Measurements from ENCODE around the gene ZNF41.

DNA sequence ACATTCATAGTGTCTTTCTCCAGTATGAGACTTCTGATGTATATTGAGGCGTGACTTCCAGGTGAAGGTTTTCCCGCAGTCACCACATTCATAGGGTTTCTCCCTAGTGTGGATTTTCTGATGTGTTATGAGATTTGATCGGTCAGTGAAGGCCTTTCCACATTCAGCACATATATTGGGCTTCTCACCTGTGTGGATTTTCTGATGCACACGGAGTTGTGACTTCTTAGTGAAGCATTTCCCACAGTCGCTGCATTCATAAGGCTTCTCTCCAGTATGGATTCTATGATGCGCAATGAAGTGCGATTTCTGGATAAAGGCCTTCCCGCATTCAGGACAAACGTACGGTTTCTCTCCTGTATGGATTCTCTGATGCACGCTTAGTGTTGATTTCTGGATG is 35.4 kb downstream of the ZNF41 start:
- TF ChIP-seq, protein P1, sequence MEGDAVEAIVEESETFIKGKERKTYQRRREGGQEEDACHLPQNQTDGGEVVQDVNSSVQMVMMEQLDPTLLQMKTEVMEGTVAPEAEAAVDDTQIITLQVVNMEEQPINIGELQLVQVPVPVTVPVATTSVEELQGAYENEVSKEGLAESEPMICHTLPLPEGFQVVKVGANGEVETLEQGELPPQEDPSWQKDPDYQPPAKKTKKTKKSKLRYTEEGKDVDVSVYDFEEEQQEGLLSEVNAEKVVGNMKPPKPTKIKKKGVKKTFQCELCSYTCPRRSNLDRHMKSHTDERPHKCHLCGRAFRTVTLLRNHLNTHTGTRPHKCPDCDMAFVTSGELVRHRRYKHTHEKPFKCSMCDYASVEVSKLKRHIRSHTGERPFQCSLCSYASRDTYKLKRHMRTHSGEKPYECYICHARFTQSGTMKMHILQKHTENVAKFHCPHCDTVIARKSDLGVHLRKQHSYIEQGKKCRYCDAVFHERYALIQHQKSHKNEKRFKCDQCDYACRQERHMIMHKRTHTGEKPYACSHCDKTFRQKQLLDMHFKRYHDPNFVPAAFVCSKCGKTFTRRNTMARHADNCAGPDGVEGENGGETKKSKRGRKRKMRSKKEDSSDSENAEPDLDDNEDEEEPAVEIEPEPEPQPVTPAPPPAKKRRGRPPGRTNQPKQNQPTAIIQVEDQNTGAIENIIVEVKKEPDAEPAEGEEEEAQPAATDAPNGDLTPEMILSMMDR (IDR thresholded peaks at IDR 0.05; ENCODE audit: low read depth, low read length, poor library complexity, severe bottlenecking), result no peak
- TF ChIP-seq EZH2phosphoT487 (IDR thresholded peaks at IDR 0.05; ENCODE audit: borderline replicate concordance, low read length), result no peak
